ENCODE measurements around the gene SLC35B2.

- no peak for TF ChIP-seq CTCF (IDR thresholded peaks at IDR 0.05)
- TF ChIP-seq POLR2AphosphoS5 (IDR thresholded peaks at IDR 0.05; ENCODE audit: low read depth, low read length) = no peak
- TF ChIP-seq REST (IDR thresholded peaks at IDR 0.05; ENCODE audit: insufficient read depth in 1 of 2, low read depth in 2 of 2, low read length in 1 of 2) = no peak
- TF ChIP-seq TCF7L2 (IDR thresholded peaks at IDR 0.05; ENCODE audit: low read depth, low read length) = no peak
- TF ChIP-seq SIN3A (IDR thresholded peaks at IDR 0.05; ENCODE audit: borderline replicate concordance, insufficient read depth, low read depth, low read length) = no peak
Measured at GRCh38 chr6:44300292-44300823, 43.0 kb upstream of the SLC35B2 start.

Data from Panc1 (cell line).